Calu3 (cell line): ENCODE measurements around the gene WDR82. TPM values are rescaled to one million over a fixed set of nuclear protein-coding genes. Genes with fewer than 3 reads are reported as not detected.

ENCODE experiments used
- BruUV-seq: library from RNA; stranded (reverse); fragments of 400-500 nt; replicated peaks from 2 replicates; lab custom pipeline; 2021; lab: Mats Ljungman, UMichigan
- CTCF ChIA-PET: fragments of 300-600 bp; sonication (Branson Sonifier 250); formaldehyde crosslinking; loops from one replicate; lab custom pipeline; 2022; ENCODE audit warnings: antibody characterized with exemption; lab: Charles Lee
- DNase-seq: peaks from one replicate; pipeline ENCODE4 v3.0.0; 2022
- H3K27ac Mint-ChIP-seq: one replicate; pipeline ENCODE4 v1.8.0; 2022; ENCODE audit warnings: mixed read lengths; ENCODE audit not compliant: unreplicated experiment
- H3K27me3 Mint-ChIP-seq: one replicate; pipeline ENCODE4 v1.8.0; 2022; ENCODE audit warnings: mixed read lengths; ENCODE audit not compliant: unreplicated experiment
- H3K36me3 Mint-ChIP-seq: one replicate; pipeline ENCODE4 v1.8.0; 2022; ENCODE audit warnings: mild to moderate bottlenecking, moderate library complexity, mixed read lengths; ENCODE audit not compliant: insufficient read depth, unreplicated experiment
- H3K4me1 Mint-ChIP-seq: one replicate; pipeline ENCODE4 v1.8.0; 2022; ENCODE audit warnings: mild to moderate bottlenecking, low read depth, mixed read lengths; ENCODE audit not compliant: unreplicated experiment
- H3K4me3 Mint-ChIP-seq: one replicate; pipeline ENCODE4 v1.8.0; 2022; ENCODE audit warnings: mild to moderate bottlenecking, low read depth, moderate library complexity, mixed read lengths; ENCODE audit not compliant: unreplicated experiment
- H3K9me3 Mint-ChIP-seq: one replicate; pipeline ENCODE4 v1.8.0; 2022; ENCODE audit warnings: low read depth, mixed read lengths; ENCODE audit not compliant: unreplicated experiment
- intact Hi-C: fragments of 100-400 bp; cut with micrococcal nuclease; formaldehyde crosslinking; loops from one replicate; pipeline ENCODE4 v1.10.0; 2022; ENCODE audit not compliant: unreplicated experiment
- total RNA-seq: library from RNA; stranded (reverse); gene quantifications from 2 replicates; pipeline ENCODE4 v1.2.3, GENCODE V29; 2022
- TF ChIP-seq, protein P1 (sequence below): fragments of 200-600 bp; IDR thresholded peaks from one replicate; pipeline ENCODE4 v1.8.0; 2022; ENCODE audit warnings: antibody characterized with exemption; ENCODE audit not compliant: unreplicated experiment

Gene WDR82
- total RNA-seq, 1 experiment from 2014 or later = 59.7 TPM

DNA sequence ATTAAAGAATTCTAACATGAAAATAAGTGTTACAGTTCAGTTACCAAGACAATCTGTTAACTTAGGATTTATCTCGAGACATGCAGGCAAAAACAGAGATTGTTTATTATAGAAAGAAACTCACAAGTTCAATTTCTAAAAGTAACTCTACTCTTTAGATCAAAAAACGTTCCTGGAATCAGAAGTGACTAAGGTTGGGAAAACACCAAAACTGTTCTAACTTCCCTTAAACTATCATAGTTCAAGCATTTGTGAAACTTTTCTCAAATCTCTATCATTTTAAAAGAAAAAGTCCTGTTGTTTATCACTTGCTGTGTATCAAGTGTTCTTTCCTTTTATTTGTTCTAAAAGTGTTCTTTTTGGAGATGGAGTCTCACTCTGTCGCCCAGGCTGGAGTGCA is 8.7 kb downstream of the WDR82 start:
- CTCF ChIA-PET = no interaction called here
- Mint-ChIP-seq H3K27ac (no peak overlapping the region), H3K36me3 (peaks cover 74% of the 10 kb centered on the region), H3K27me3 (no peaks in the 10 kb centered on the region), H3K4me3 (no peak overlapping the region), H3K4me1 (peaks cover 34% of the 10 kb centered on the region), H3K9me3 (no peaks in the 10 kb centered on the region)
- BruUV-seq = no TSS peak
- DNase-seq = no peak
- TF ChIP-seq, protein P1, sequence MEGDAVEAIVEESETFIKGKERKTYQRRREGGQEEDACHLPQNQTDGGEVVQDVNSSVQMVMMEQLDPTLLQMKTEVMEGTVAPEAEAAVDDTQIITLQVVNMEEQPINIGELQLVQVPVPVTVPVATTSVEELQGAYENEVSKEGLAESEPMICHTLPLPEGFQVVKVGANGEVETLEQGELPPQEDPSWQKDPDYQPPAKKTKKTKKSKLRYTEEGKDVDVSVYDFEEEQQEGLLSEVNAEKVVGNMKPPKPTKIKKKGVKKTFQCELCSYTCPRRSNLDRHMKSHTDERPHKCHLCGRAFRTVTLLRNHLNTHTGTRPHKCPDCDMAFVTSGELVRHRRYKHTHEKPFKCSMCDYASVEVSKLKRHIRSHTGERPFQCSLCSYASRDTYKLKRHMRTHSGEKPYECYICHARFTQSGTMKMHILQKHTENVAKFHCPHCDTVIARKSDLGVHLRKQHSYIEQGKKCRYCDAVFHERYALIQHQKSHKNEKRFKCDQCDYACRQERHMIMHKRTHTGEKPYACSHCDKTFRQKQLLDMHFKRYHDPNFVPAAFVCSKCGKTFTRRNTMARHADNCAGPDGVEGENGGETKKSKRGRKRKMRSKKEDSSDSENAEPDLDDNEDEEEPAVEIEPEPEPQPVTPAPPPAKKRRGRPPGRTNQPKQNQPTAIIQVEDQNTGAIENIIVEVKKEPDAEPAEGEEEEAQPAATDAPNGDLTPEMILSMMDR = no peak
- intact Hi-C loops = no loop called here

DNA sequence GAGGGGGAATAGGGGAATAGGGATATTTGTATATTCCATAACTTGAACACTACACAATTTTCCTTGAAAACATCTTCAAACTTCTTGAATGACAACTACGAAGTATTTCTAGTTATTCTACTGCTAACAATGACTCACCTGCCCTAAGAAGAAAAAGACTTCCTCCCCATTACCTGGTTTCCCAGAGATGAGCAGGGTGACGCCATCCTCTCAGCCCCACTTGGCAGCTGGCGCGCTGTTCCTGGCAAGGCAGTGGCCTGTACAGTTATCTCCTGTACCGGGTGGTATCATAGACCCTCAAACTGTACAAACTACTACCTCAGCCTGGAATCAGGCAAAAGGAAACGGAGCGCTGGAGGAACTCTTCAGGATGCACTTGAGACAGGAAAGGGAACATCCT is 10.4 kb downstream of the WDR82 start:
- no TSS peak for BruUV-seq
- intact Hi-C loops = no loop called here
- no peaks in the 10 kb centered on the region for H3K9me3 Mint-ChIP-seq
- no peak for DNase-seq
- H3K27ac Mint-ChIP-seq = peak overlapping the region; percentile 34
- H3K4me3 Mint-ChIP-seq = no peak overlapping the region
- peaks cover 42% of the 10 kb centered on the region for H3K4me1 Mint-ChIP-seq
- CTCF ChIA-PET = no interaction called here
- TF ChIP-seq, protein P1 = no peak
- H3K27me3 Mint-ChIP-seq = no peaks in the 10 kb centered on the region
- peaks cover 77% of the 10 kb centered on the region for H3K36me3 Mint-ChIP-seq

DNA sequence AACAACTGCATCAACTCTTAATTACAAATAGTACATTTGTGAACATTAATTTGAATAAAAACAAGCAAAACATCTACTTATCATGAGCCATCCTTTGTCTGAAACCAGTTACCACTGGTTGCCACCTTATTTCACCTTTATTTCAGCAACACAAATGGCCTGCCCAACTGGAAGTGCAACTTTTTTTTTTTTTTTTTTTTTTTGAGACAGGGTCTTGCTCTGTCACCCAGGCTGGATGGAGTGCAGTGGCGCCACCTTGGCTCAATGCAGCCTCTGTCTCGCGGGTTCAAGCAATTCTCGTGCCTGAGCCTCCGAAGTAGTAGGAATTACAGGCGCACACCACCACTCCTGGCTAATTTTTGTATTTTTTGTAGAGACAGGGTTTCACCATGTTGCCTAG is 13.1 kb downstream of the WDR82 start:
- TF ChIP-seq, protein P1 = no peak
- no peak for DNase-seq
- peaks cover 35% of the 10 kb centered on the region for H3K4me1 Mint-ChIP-seq
- peaks cover 73% of the 10 kb centered on the region for H3K36me3 Mint-ChIP-seq
- BruUV-seq = no TSS peak
- CTCF ChIA-PET = no interaction called here
- no peak overlapping the region for H3K4me3 Mint-ChIP-seq
- no peaks in the 10 kb centered on the region for H3K9me3 Mint-ChIP-seq
- intact Hi-C loops = no loop called here
- H3K27me3 Mint-ChIP-seq = no peaks in the 10 kb centered on the region
- no peak overlapping the region for H3K27ac Mint-ChIP-seq

DNA sequence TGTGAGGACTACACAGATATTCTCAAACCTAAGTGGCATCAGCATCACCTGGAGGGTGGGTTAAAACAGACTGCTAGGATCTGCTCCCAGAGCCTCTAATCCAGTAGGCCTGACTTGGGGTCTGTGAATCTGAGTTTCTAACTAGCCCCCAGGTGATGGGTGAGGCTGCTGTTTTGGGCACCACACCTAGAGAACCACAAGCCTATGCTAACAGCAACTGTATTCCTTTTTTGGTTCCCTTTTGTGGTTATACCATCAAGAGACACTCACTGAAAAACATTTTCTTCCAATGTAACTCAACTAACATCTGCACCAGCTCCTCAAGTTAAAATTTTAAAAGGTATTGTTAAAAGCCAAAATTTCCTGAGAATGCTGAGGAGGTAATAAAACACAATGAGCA is 16.0 kb downstream of the WDR82 start:
- TF ChIP-seq, protein P1 = no peak
- CTCF ChIA-PET = no interaction called here
- no peaks in the 10 kb centered on the region for H3K27me3 Mint-ChIP-seq
- H3K4me1 Mint-ChIP-seq = peaks cover 25% of the 10 kb centered on the region
- H3K27ac Mint-ChIP-seq = no peak overlapping the region
- no peak overlapping the region for H3K4me3 Mint-ChIP-seq
- intact Hi-C loops = no loop called here
- no TSS peak for BruUV-seq
- no peaks in the 10 kb centered on the region for H3K9me3 Mint-ChIP-seq
- peaks cover 81% of the 10 kb centered on the region for H3K36me3 Mint-ChIP-seq
- no peak for DNase-seq
